CD14-positive monocyte (primary cell): ENCODE measurements around the gene CPEB3. TPM values are rescaled to one million over a fixed set of nuclear protein-coding genes. Genes with fewer than 3 reads are reported as not detected.

ENCODE experiments used
- DNase-seq, 3 donors: peaks; one replicate each; pipeline ENCODE4 v3.0.0-alpha.2; 2011 to 2022
- H2AFZ ChIP-seq: 2 replicates; pipeline ENCODE4 v1.6.0; 2012; ENCODE audit warnings: mild to moderate bottlenecking, low read depth, low read length, inconsistent platforms; ENCODE audit not compliant: insufficient read depth, poor library complexity, severe bottlenecking
- H3K27ac ChIP-seq, 2 donors: 1 replicate in 1 of 2; 2 replicates in 1 of 2; pipeline ENCODE4 v1.5.1; 2012 to 2013; ENCODE audit warnings: low read length in 2 of 2, control low read depth in 1 of 2, inconsistent platforms in 1 of 2, low read depth in 1 of 2, mild to moderate bottlenecking in 1 of 2
- H3K27me3 ChIP-seq, 2 donors: one replicate each; pipeline versions ENCODE4 v1.6.0 to v1.6.1; 2011 to 2013; ENCODE audit warnings: low read length in 2 of 2; ENCODE audit not compliant: control insufficient read depth in 2 of 2, insufficient read depth in 2 of 2
- H3K36me3 ChIP-seq, 2 donors: replicated peaks in 1 of 2; 1 replicate in 1 of 2; 2 replicates in 1 of 2; pipeline versions ENCODE4 v1.5.1 to v1.6.1; 2012 to 2013; ENCODE audit warnings: low read length in 2 of 2, control low read depth in 1 of 2, inconsistent platforms in 1 of 2, mild to moderate bottlenecking in 1 of 2; ENCODE audit not compliant: insufficient read depth in 2 of 2, control insufficient read depth in 1 of 2
- H3K4me1 ChIP-seq, 2 donors: 1 replicate in 1 of 2; 2 replicates in 1 of 2; pipeline versions ENCODE4 v1.5.1 to v1.6.1; 2012 to 2013; ENCODE audit warnings: low read length in 2 of 2, control low read depth in 1 of 2, inconsistent platforms in 1 of 2, mild to moderate bottlenecking in 1 of 2, moderate library complexity in 1 of 2; ENCODE audit not compliant: insufficient read depth in 2 of 2, control insufficient read depth in 1 of 2
- H3K4me2 ChIP-seq: replicated peaks from 2 replicates; pipeline ENCODE3; 2012; ENCODE audit warnings: low read length, moderate library complexity, mild to moderate bottlenecking; ENCODE audit not compliant: poor library complexity, severe bottlenecking; ENCODE audit errors: extremely low read depth
- H3K4me3 ChIP-seq, 3 experiments: fragments of 200-600 bp in 1 of 3; sonication (generic) in 1 of 3; replicated peaks in 1 of 3; 1 replicate in 2 of 3; 2 replicates in 1 of 3; pipeline ENCODE4 v1.5.1; 2011 to 2013; ENCODE audit warnings: low read length in 3 of 3, mild to moderate bottlenecking in 3 of 3, control low read depth in 2 of 3, low read depth in 2 of 3, inconsistent platforms in 1 of 3, moderate library complexity in 1 of 3
- H3K79me2 ChIP-seq: 2 replicates; pipeline ENCODE4 v1.6.0; 2012; ENCODE audit warnings: mild to moderate bottlenecking, control low read depth, inconsistent platforms, low read length, moderate library complexity; ENCODE audit not compliant: insufficient read depth
- H3K9ac ChIP-seq: 2 replicates; pipeline ENCODE4 v1.6.0; 2017; ENCODE audit warnings: low read length, mild to moderate bottlenecking; ENCODE audit not compliant: insufficient read depth, poor library complexity, severe bottlenecking
- H3K9me3 ChIP-seq, 2 donors: replicated peaks in 1 of 2; 1 replicate in 1 of 2; 2 replicates in 1 of 2; pipeline versions ENCODE4 v1.5.1 to v1.6.1; 2012 to 2013; ENCODE audit warnings: low read length in 2 of 2, control low read depth in 1 of 2; ENCODE audit not compliant: control insufficient read depth in 1 of 2, insufficient read depth in 1 of 2
- H4K20me1 ChIP-seq: 2 replicates; pipeline ENCODE4 v1.6.0; 2012; ENCODE audit warnings: mild to moderate bottlenecking, low read length, control low read depth, moderate library complexity; ENCODE audit not compliant: insufficient read depth
- H3K27ac Mint-ChIP-seq, 7 donors: one replicate each; pipeline ENCODE4 v1.8.0; 2020; ENCODE audit warnings: mild to moderate bottlenecking in 7 of 7, mixed read lengths in 7 of 7, moderate library complexity in 6 of 7, inconsistent platforms in 2 of 7
- H3K27me3 Mint-ChIP-seq, 3 donors: one replicate each; pipeline ENCODE4 v1.8.0; 2021 to 2022; ENCODE audit warnings: low read depth in 3 of 3, mild to moderate bottlenecking in 3 of 3, mixed read lengths in 3 of 3, moderate library complexity in 3 of 3, inconsistent platforms in 1 of 3
- H3K36me3 Mint-ChIP-seq, 2 donors: one replicate each; pipeline ENCODE4 v1.8.0; 2020; ENCODE audit warnings: mixed read lengths in 2 of 2, inconsistent platforms in 1 of 2, mild to moderate bottlenecking in 1 of 2
- H3K4me1 Mint-ChIP-seq: one replicate; pipeline ENCODE4 v1.8.0; 2020; ENCODE audit warnings: mild to moderate bottlenecking, mixed read lengths
- H3K4me3 Mint-ChIP-seq, 2 donors: one replicate each; pipeline ENCODE4 v1.8.0; 2020; ENCODE audit warnings: mild to moderate bottlenecking in 2 of 2, mixed read lengths in 2 of 2, moderate library complexity in 1 of 2
- H3K9me3 Mint-ChIP-seq, 7 donors: one replicate each; pipeline ENCODE4 v1.8.0; 2020 to 2022; ENCODE audit warnings: mixed read lengths in 7 of 7, mild to moderate bottlenecking in 6 of 7, moderate library complexity in 6 of 7, inconsistent platforms in 2 of 7
- CTCF ChIP-seq: fragments of 200-600 bp; IDR thresholded peaks from one replicate; pipeline ENCODE4 v1.8.0; 2022; ENCODE audit warnings: antibody characterized with exemption, mild to moderate bottlenecking
- WGBS: methylation state at CpG from one replicate; pipeline ENCODE4 v1.1.5; 2013; ENCODE audit warnings: missing lambda C conversion rate; ENCODE audit not compliant: insufficient coverage; 5-methylcytosine and 5-hydroxymethylcytosine counted together
- intact Hi-C, 2 donors: fragments of 100-400 bp; cut with micrococcal nuclease; formaldehyde crosslinking; loops; one replicate each; pipeline versions ENCODE4 v1.15.0 to v1.15.1; 2023
- polyA plus RNA-seq, 3 donors: library from polyadenylated mRNA; depleted of rRNA in 1 of 3; unstranded in 2 of 3; stranded (reverse) in 1 of 3; fragments of 300-500 nt in 2 of 3; fragments of >200 nt in 1 of 3; fragmentation: Illumina TruSeq in 2 of 3; gene quantifications; 1 replicate in 2 of 3; 2 replicates in 1 of 3; pipeline ENCODE4 v1.2.3, GENCODE V29; 2012 to 2021

Gene CPEB3
- polyA plus RNA-seq, 3 donors, result 1.8 to 2.9 (median 2.1) TPM

GRCh38 chr10:92045641-92046106 is 245.2 kb downstream of the CPEB3 start:
- H3K9me3 ChIP-seq, result no peaks in the 10 kb centered on the region
- no peak overlapping the region for H3K4me3 ChIP-seq
- H3K9ac ChIP-seq, result no peak overlapping the region
- no peaks in the 10 kb centered on the region for H3K27me3 Mint-ChIP-seq
- no peak for TF ChIP-seq CTCF
- no peaks in the 10 kb centered on the region for H4K20me1 ChIP-seq
- H3K9me3 Mint-ChIP-seq, result peaks cover 0 to 4% (median 0%) of the 10 kb centered on the region in 7 donors
- no peak overlapping the region for H3K4me2 ChIP-seq
- H3K27ac Mint-ChIP-seq, result no peak overlapping the region
- intact Hi-C loops, result no loop called here
- 73% methylated on average over 36 of the region's 37 CpGs for WGBS
- no peak overlapping the region for H2AFZ ChIP-seq
- H3K27ac ChIP-seq, result no peak overlapping the region
- H3K27me3 ChIP-seq, result no peaks in the 10 kb centered on the region
- H3K4me1 ChIP-seq, result peaks cover 0 to 4% of the 10 kb centered on the region in 2 donors
- H3K4me1 Mint-ChIP-seq, result peaks cover 13% of the 10 kb centered on the region
- H3K4me3 Mint-ChIP-seq, result no peak overlapping the region
- DNase-seq, result no peak
- H3K79me2 ChIP-seq, result no peaks in the 10 kb centered on the region
- no peaks in the 10 kb centered on the region for H3K36me3 ChIP-seq
- H3K36me3 Mint-ChIP-seq, result peaks cover 21 to 24% of the 10 kb centered on the region in 2 donors

- H4K20me1 ChIP-seq, result no peaks in the 10 kb centered on the region
- no peak overlapping the region for H3K27ac ChIP-seq
- Mint-ChIP-seq H3K4me1 (peaks cover 7% of the 10 kb centered on the region), H3K27ac (no peak overlapping the region), H3K4me3 (no peak overlapping the region), H3K36me3 (peaks cover 6 to 8% of the 10 kb centered on the region in 2 donors), H3K9me3 (peaks cover 0 to 4% (median 0%) of the 10 kb centered on the region in 7 donors), H3K27me3 (no peaks in the 10 kb centered on the region)
- TF ChIP-seq CTCF, result no peak
- H3K4me3 ChIP-seq, result no peak overlapping the region
- no peak for DNase-seq
- intact Hi-C loops, result no loop called here
- no peak overlapping the region for H2AFZ ChIP-seq
- no peaks in the 10 kb centered on the region for H3K27me3 ChIP-seq
- H3K79me2 ChIP-seq, result no peaks in the 10 kb centered on the region
- 97% methylated on average over 5 of the region's 5 CpGs for WGBS
- H3K9ac ChIP-seq, result no peak overlapping the region
- no peak overlapping the region for H3K4me2 ChIP-seq
- H3K36me3 ChIP-seq, result no peaks in the 10 kb centered on the region
- H3K9me3 ChIP-seq, result no peaks in the 10 kb centered on the region
- no peaks in the 10 kb centered on the region for H3K4me1 ChIP-seq
Observed at GRCh38 chr10:92042541-92042940, 248.3 kb downstream of the CPEB3 start.
